Ramos (cell line): ENCODE results near the gene NPPC.

Experiments
- in situ Hi-C: fragments of 300-500 bp; cut with MboI; formaldehyde crosslinking; loops from one replicate; pipeline ENCODE4 v1.14.3; 2022; ENCODE audit warnings: low sequenced_read_pairs; ENCODE audit not compliant: unreplicated experiment

The NPPC gene

DNA sequence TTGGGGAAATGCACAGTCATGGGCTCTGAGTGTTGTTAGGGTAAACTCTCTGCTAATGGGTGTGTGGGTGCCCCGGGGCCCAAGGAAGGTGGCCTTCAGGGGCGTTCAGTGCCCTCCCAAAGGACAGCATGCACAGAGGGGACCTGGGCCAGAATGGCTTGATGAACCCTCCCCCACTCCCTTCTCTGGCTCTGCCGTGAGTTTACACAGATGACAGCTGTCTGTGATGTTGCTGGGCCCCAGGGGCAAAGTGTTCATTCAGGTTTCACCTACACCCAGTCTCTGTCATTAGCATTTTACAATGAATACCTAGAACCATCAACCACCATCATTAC, 3.2 kb downstream of the NPPC start:
- in situ Hi-C loops: loop anchor here (25.0 kb wide), 1 partner anchor 214 kb away; no protein-coding TSS in a partner anchor

DNA sequence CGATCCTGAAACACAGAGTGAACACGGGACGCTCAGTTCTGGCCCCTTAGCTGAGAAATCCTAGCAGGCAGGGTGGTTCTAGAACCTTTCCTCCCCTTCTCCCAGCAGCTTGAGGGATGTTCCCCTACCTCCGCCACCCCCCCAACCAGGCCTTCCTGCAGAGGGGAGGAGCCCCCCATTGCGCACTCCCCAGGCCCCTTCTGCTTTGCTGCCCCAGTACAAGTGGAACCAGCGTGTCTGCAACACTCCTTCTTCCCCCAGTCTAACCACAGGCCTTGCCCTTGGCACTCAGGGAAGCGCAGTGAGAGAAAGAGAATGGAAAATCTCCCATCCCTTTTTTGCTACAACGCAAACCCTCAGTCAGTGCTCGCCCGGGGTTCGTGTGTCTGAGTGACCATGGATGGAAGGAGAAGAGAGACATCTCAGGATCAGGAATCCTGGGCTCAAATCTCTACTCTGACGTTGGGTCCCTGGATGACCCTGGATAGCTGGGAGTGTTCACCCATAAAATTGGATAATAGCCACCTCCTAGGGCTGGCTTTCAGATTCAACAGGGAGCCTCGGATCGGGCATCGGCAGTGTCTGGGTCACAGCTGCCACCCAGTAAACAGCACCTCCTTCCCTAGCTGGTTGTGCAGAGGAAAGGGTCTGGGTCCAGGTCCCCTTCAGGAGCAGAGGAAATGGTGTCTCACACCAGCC, 3.7 kb downstream of the NPPC start:
- in situ Hi-C loops: loop anchor here (25.0 kb wide), 1 partner anchor 215 kb away; no protein-coding TSS in a partner anchor

- in situ Hi-C loops: loop anchor here (25.0 kb wide), 1 partner anchor 217 kb away; no protein-coding TSS in a partner anchor
Measured at GRCh38 chr2:231920795-231921194, 5.4 kb downstream of the NPPC start.

- in situ Hi-C loops: loop anchor here (25.0 kb wide), 1 partner anchor 217 kb away; no protein-coding TSS in a partner anchor
Measured at GRCh38 chr2:231920366-231920765, 5.8 kb downstream of the NPPC start.

DNA sequence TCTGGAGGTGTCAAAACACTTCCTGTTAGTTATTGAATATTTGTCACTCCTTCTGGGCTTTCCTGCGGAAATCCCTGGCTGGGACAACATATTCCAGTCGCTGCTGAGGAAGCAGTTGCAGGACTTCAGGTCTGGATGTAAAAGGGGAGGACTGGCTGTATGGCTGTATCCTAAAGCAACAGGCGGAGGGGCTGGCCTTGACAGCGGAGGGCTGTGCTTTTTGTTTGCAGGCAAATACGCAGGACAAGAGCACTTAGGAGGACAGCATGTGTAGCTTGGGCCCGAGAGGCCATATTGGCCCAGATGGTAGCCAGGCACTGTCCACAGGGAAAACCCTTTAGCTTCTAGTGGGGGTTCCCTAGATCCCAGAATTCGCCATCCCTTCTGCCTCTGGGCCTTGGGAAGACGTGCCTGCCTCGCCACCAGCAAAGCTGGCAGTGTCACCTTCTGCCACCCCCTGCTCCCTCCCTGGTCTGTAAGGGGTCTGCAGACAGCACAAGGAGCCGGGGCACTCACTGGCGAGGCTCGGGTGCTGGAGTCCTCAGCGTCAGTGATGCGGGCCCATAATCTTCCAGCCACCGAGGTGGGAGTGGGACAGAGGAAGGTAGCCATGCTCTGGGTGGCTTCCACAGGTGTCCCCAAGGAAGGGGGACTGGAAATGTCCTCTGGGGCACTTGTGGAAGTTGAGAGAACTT, 6.7 kb downstream of the NPPC start:
- in situ Hi-C loops: loop anchor here (25.0 kb wide), 1 partner anchor 218 kb away; no protein-coding TSS in a partner anchor

DNA sequence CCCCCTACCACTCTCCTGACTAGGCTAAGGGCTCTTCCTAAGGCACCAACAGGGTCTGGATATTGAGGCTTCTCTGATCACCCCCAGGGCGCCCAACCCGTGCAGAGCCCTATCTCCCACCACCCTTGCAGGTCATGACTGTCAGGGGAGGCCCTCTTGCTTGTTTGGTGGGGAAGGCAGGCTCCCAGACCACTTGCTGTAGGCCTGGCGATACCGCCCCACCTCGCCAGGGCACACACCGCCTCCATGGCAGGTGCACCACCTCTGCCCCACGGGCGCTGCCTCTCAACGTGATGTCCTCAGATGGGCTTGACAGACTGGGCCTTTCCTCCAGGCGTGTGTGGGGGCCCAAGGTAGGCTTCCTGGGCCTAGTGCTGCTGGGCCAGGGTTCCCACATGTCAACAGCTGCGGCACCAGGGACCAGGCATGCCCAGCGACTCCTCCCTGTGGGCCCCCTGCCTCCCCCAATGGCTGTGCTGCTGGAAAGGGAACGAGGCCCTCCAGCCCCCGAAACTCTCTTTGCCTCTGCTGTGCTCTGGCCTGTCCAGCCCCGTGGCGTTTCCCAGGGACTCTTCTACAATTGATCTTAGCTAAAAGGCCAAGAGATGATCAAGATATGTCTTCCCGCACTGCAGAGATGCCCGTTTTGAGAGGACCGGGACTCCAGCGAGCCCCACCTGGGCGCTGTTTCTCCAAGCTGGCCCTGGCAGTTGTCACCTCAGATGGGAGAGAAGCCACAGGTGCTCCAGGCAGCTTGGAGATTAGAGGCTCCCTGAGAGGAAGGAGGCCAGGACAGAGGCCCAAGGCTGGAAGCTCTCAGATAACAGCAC, 7.5 kb downstream of the NPPC start:
- in situ Hi-C loops: loop anchor here (25.0 kb wide), 1 partner anchor 219 kb away; no protein-coding TSS in a partner anchor

DNA sequence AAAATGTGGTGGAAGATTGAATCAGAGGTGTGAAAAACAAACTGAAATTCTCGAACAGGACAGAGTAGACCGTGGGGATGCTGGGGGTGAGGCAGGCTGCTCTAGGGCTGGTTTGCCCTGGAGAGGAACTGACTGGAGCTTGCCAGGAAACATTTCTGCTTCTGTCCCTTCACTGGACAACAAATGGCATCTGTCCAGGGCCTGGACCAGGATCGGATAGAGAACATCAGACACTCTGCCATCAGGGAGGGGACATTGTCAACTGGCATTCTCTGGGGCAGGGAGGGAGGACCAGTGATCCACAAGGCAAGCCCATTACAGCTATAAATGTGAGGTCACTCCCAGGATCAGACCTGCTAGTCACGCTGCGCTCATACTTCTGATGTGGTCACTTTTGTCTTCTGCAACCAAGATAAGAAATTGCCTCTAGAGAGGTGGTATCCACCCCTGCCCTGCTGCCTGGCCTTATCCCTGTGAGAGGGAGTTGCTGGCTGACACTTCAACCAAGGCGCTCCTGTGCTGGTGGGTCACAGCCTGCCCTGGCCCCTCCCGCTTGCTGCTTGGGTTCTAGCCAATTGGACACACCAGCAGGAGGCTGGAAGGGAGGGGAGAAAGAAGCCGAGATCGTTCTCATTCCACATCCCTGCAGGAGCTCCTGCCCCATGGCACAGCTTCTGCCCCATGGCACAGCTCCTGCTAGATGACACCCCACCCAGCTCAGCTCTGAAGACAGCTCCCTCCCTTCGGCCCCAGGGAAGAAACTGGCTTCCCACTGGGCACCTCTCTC, 8.7 kb downstream of the NPPC start:
- in situ Hi-C loops: loop anchor here (25.0 kb wide), 1 partner anchor 220 kb away; no protein-coding TSS in a partner anchor

DNA sequence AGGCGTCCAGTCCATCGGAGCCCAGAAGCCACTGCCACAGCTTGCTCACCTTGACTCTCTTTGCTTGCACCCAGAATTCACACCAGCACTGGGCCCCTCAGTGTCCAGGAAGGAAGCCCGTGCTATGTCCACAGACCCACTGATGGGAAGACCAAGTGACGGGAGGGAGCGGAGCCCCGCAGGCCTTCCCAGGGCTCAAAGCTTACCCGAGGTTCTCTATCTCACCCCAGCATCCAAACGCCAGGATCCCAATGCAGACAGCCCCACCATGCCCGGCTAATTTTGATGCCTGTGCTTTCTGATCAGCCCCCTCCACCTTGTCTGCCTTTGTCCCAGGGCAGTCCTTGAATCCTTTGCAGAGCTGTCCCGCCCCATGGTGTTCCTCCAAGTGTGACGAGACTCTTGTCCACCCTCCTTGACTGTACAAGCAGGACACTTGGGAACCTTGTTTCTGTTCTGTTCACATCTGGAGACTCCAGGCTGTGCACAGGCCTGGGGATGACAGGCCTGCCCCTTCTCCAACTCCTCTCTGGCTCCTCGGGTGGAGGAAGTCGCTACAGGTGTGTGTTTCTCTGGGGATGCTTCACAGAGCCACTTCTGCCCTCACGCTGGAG, 12.0 kb downstream of the NPPC start:
- in situ Hi-C loops: loop anchor here (25.0 kb wide), 1 partner anchor 223 kb away; no protein-coding TSS in a partner anchor

- in situ Hi-C loops: loop anchor here (25.0 kb wide), 1 partner anchor 226 kb away; no protein-coding TSS in a partner anchor
Measured at GRCh38 chr2:231911381-231911780, 14.8 kb downstream of the NPPC start.

GRCh38 chr2:231910771-231911170, 15.4 kb downstream of the NPPC start:
- in situ Hi-C loops: loop anchor here (25.0 kb wide), 1 partner anchor 227 kb away; no protein-coding TSS in a partner anchor

- in situ Hi-C loops: loop anchor here (25.0 kb wide), 1 partner anchor 227 kb away; no protein-coding TSS in a partner anchor
Measured at GRCh38 chr2:231910161-231910560, 16.0 kb downstream of the NPPC start.

DNA sequence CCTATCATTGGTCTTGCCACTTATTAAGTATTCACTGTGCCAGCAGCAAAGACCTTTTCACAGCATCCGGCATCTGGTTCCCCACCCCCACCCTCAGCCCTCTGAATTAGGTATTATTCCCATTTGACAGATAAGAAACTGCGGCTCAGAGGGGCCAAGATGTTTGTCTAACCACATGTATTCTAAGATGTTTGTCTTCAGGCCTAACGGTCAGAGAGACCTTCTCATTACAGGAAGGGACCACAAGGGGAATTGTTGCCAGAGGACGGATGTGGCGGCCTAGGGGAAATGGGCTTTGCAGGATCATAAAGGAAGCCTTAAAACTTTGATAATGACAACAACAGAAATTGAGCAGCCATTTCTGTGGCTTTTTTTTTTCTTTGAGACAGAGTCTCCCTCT, 16.6 kb downstream of the NPPC start:
- in situ Hi-C loops: loop anchor here (5.0 to 25.0 kb wide), 4 partner anchors 228 to 615 kb away; partner anchors contain the start of genes CHRND and PRSS56

GRCh38 chr2:231908584-231908983, 17.6 kb downstream of the NPPC start:
- in situ Hi-C loops: loop anchor here (5.0 to 25.0 kb wide), 4 partner anchors 229 to 616 kb away; partner anchors contain the start of genes CHRND and PRSS56

GRCh38 chr2:231907765-231908164, 18.4 kb downstream of the NPPC start:
- in situ Hi-C loops: loop anchor here (5.0 to 25.0 kb wide), 4 partner anchors 230 to 617 kb away; partner anchors contain the start of genes CHRND and PRSS56

GRCh38 chr2:231905026-231905425, 21.2 kb downstream of the NPPC start:
- in situ Hi-C loops: loop anchor here (5.0 to 25.0 kb wide), 4 partner anchors 232 to 620 kb away; partner anchors contain the start of genes CHRND and PRSS56

- in situ Hi-C loops: loop anchor here (10.0 to 25.0 kb wide), 3 partner anchors 233 to 621 kb away; partner anchors contain the start of genes CHRND and PRSS56
Measured at GRCh38 chr2:231904161-231904611, 22.0 kb downstream of the NPPC start.

DNA sequence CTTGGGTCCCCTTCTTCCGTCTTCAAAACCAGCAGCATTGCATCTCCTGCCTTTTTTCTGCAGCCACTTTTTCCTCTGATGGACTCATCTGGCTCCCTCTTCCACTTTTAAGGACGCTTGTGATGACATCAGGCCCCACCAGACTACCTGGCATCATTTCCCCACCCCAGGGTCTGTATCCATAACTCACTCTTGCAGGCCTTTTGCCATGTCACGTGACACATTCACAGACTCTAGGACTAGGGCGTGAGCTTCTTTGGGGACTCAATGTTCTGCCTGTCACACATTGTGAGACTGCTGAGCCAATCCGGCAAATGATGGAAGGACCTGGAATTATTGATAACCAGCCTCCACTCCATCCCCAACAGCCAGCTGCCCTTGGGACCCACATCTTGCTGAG, 23.6 kb downstream of the NPPC start:
- in situ Hi-C loops: loop anchor here (10.0 to 25.0 kb wide), 3 partner anchors 235 to 622 kb away; partner anchors contain the start of genes CHRND and PRSS56

DNA sequence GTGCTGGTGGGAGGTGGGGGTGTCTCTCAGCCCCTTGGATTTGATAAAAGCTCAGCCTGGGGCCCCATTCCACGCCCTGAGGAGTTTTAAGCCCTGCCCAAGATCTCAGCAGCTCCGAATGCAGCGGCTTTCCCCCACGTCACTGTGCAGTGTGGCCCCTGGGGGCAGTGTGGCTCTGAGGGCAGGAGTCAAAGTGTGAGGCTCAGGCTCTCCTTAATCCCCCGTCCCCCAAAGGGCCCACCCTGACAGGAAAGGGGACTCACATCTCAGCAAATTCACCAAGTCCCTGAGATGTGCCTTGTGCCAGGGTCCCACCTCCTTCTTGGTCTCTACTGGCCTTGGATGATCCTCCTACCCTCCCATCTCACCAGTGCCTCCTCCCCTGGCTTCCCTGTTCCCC, 25.2 kb downstream of the NPPC start:
- in situ Hi-C loops: loop anchor here (10.0 to 25.0 kb wide), 3 partner anchors 236 to 624 kb away; partner anchors contain the start of genes CHRND and PRSS56
